Esophagus squamous epithelium (tissue), 4 donors: Measurements from ENCODE around the gene MRGPRD.

Source experiments
- POLR2A ChIP-seq, 4 donors: fragments of 450-650 bp; IDR thresholded peaks; one replicate each; pipeline ENCODE4 v1.6.1; 2017; ENCODE audit warnings: antibody characterized with exemption in 4 of 4, mild to moderate bottlenecking in 4 of 4, moderate library complexity in 3 of 4
- TF ChIP-seq, protein P1 (sequence below), 6 experiments: fragments of 450-650 bp in 4 of 6; fragments of 200-600 bp in 2 of 6; sonication (generic) in 2 of 6; IDR thresholded peaks; one replicate each; pipeline ENCODE4 v1.5.1; 2016 to 2019; ENCODE audit warnings: antibody characterized with exemption in 6 of 6, mild to moderate bottlenecking in 4 of 6, moderate library complexity in 4 of 6

DNA sequence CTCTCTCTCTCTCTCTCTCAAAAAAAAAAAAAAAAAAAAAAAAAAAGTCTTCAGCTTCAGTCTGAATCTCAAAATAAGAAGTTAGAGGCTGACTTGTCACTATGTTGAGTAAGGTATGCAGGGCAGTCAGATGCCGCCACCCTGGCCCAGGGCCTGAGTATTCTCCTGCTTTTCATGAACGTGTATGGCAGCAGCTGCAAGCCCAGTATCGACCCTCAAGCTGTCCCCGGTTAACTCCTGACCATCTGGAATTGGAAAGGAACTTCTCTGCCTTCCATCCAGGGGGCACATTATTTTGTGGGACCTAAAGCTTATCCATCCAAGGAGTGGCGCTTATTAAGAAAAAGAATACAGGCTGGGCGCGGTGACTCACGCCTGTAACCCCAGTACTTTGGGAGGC, 11.4 kb downstream of the MRGPRD start:
- TF ChIP-seq POLR2A (IDR thresholded peaks at IDR 0.05): no peak
- TF ChIP-seq, protein P1, sequence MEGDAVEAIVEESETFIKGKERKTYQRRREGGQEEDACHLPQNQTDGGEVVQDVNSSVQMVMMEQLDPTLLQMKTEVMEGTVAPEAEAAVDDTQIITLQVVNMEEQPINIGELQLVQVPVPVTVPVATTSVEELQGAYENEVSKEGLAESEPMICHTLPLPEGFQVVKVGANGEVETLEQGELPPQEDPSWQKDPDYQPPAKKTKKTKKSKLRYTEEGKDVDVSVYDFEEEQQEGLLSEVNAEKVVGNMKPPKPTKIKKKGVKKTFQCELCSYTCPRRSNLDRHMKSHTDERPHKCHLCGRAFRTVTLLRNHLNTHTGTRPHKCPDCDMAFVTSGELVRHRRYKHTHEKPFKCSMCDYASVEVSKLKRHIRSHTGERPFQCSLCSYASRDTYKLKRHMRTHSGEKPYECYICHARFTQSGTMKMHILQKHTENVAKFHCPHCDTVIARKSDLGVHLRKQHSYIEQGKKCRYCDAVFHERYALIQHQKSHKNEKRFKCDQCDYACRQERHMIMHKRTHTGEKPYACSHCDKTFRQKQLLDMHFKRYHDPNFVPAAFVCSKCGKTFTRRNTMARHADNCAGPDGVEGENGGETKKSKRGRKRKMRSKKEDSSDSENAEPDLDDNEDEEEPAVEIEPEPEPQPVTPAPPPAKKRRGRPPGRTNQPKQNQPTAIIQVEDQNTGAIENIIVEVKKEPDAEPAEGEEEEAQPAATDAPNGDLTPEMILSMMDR (IDR thresholded peaks at IDR 0.05): no peak
